ENCODE results near the gene VAV3.
"Not testable (repeated sequence)": the region's sequence is repeated elsewhere in the genome, so short reads cannot be mapped to it uniquely, and the experiment has no call there.

Gene VAV3

GRCh38 chr1:107750364-107750959 is 214.5 kb downstream of the VAV3 start:
- DNase-seq (ENCODE audit: low spot score) (peak; percentile 27), FAIRE-seq (no peak)

GRCh38 chr1:107748531-107748930 is 216.4 kb downstream of the VAV3 start:
- DNase-seq (ENCODE audit: low spot score) (peak; percentile 8), FAIRE-seq (no peak)

GRCh38 chr1:107741242-107741641 is 223.7 kb downstream of the VAV3 start:
- no peak for FAIRE-seq

GRCh38 chr1:107740579-107740978 is 224.4 kb downstream of the VAV3 start:
- FAIRE-seq (no peak), DNase-seq (ENCODE audit: low spot score) (no peak)

More at GRCh38 chr1:107741242-107741641, 223.7 kb downstream of the VAV3 start:
- no peak for DNase-seq (ENCODE audit: low spot score)

- FAIRE-seq: no peak
- no peak for DNase-seq (ENCODE audit: low spot score)
Measured at GRCh38 chr1:107739651-107740050, 225.3 kb downstream of the VAV3 start.

- DNase-seq (ENCODE audit: low spot score): no peak
- no peak for FAIRE-seq
Measured at GRCh38 chr1:107739201-107739600, 225.8 kb downstream of the VAV3 start.

GRCh38 chr1:107733401-107733800 is 231.6 kb downstream of the VAV3 start:
- not testable (repeated sequence) for FAIRE-seq; DNase-seq (ENCODE audit: low spot score)

- FAIRE-seq: no peak
- DNase-seq (ENCODE audit: low spot score): no peak
Measured at GRCh38 chr1:107727866-107728265, 237.1 kb downstream of the VAV3 start.

GRCh38 chr1:107726860-107727259 is 238.1 kb downstream of the VAV3 start:
- FAIRE-seq (no peak), DNase-seq (ENCODE audit: low spot score) (no peak)

GRCh38 chr1:107724648-107725047 is 240.3 kb downstream of the VAV3 start:
- DNase-seq (ENCODE audit: low spot score): no peak
- no peak for FAIRE-seq

GRCh38 chr1:107720210-107720609 is 244.8 kb downstream of the VAV3 start:
- DNase-seq (ENCODE audit: low spot score); FAIRE-seq: not testable (repeated sequence)

- no peak for FAIRE-seq
- DNase-seq (ENCODE audit: low spot score): no peak
Measured at GRCh38 chr1:107710005-107710404, 255.0 kb downstream of the VAV3 start.

- DNase-seq (ENCODE audit: low spot score) (no peak), FAIRE-seq (no peak)
Measured at GRCh38 chr1:107707111-107707510, 257.9 kb downstream of the VAV3 start.

GRCh38 chr1:107706182-107706581 is 258.8 kb downstream of the VAV3 start:
- DNase-seq (ENCODE audit: low spot score): no peak
- no peak for FAIRE-seq

- no peak for FAIRE-seq
- no peak for DNase-seq (ENCODE audit: low spot score)
Measured at GRCh38 chr1:107704911-107705310, 260.1 kb downstream of the VAV3 start.

GRCh38 chr1:107702946-107703571 is 261.9 kb downstream of the VAV3 start:
- no peak for FAIRE-seq
- no peak for DNase-seq (ENCODE audit: low spot score)

- FAIRE-seq; DNase-seq (ENCODE audit: low spot score): not testable (repeated sequence)
Measured at GRCh38 chr1:107700651-107701050, 264.3 kb downstream of the VAV3 start.

- no peak for DNase-seq (ENCODE audit: low spot score)
- no peak for FAIRE-seq
Measured at GRCh38 chr1:107698161-107698560, 266.8 kb downstream of the VAV3 start.

- DNase-seq (ENCODE audit: low spot score): no peak
- no peak for FAIRE-seq
Measured at GRCh38 chr1:107695341-107695740, 269.6 kb downstream of the VAV3 start.

- DNase-seq (ENCODE audit: low spot score) (no peak), FAIRE-seq (no peak)
Measured at GRCh38 chr1:107692580-107693345, 272.2 kb downstream of the VAV3 start.

GRCh38 chr1:107691540-107691939 is 273.4 kb downstream of the VAV3 start:
- FAIRE-seq (no peak), DNase-seq (ENCODE audit: low spot score) (no peak)

GRCh38 chr1:107690491-107690890 is 274.5 kb downstream of the VAV3 start:
- no peak for DNase-seq (ENCODE audit: low spot score)
- FAIRE-seq: no peak
